ENCODE data around the gene SYNCRIP. TPM values are rescaled to one million over a fixed set of nuclear protein-coding genes. Genes with fewer than 3 reads are reported as not detected.
"Not testable (repeated sequence)": the region's sequence is repeated elsewhere in the genome, so short reads cannot be mapped to it uniquely, and the experiment has no call there.

Gene SYNCRIP
- total RNA-seq, 2 experiments from 2014 or later, result 138 to 139 TPM

DNA sequence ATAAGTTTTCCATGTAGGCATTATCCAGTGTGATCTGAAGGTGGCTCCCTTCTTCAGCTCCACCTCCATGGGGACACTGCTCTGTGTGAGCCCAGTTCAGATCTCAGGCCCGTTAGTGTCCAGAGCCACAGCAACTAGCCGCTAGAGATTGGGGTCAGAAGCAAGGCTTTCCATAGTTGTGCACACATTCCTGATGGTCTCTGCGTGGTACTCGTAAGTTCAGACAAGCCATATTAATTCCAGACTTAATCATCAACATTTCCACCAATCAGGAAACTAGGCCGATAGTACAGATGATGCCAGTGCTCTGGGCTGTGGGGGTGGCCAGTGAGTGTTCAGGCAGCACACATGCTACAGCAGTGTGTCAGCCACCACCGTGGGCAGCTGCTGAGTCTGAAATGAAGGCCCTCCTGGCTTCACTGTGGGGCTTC, 17.5 kb upstream of the SYNCRIP start:
- H3K36me3 Mint-ChIP-seq, result peaks cover 7% of the 10 kb centered on the region
- no peaks in the 10 kb centered on the region for H3K27me3 Mint-ChIP-seq
- no peak overlapping the region for H3K27ac Mint-ChIP-seq
- CTCF ChIA-PET, result no interaction called here
- intact Hi-C loops (cut with micrococcal nuclease), result no loop called here
- POLR2A ChIA-PET, result interaction anchor here (0.6 kb wide), 1 partner anchor 10 kb away, joined by 3 read pairs; no protein-coding TSS in a partner anchor
- no peak overlapping the region for H3K4me3 Mint-ChIP-seq
- no peaks in the 10 kb centered on the region for H3K4me1 Mint-ChIP-seq (ENCODE audit: low read depth)
- no peak for DNase-seq
- peaks cover 8% of the 10 kb centered on the region for H3K9me3 Mint-ChIP-seq

DNA sequence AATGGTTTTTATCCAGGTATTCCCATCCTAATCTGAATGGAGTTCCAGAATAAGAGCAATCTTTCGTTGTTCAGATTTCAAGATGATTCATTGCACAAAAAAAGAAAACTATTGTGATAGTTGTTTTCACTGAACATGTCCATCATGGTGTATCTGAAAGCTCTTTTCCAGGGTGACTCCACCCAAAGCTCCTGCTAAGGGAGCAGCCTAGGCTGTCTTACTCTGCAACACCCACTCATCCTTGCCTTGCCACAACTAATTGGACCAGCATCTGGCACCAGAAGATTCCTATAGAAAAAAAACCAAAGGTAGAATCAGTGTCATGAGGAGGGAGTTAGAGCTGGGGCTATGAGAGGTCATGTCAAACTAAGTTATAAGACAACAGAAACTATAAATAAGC, 7.9 kb upstream of the SYNCRIP start:
- no peak overlapping the region for H3K27ac Mint-ChIP-seq
- POLR2A ChIA-PET, result interaction anchor here (1.8 kb wide), 1 partner anchor 28 kb away, joined by 9 read pairs; no protein-coding TSS in a partner anchor
- no peaks in the 10 kb centered on the region for H3K9me3 Mint-ChIP-seq
- H3K4me3 Mint-ChIP-seq, result no peak overlapping the region
- CTCF ChIA-PET, result no interaction called here
- H3K36me3 Mint-ChIP-seq, result no peaks in the 10 kb centered on the region
- H3K4me1 Mint-ChIP-seq (ENCODE audit: low read depth), result peaks cover under 1% of the 10 kb centered on the region
- intact Hi-C loops (cut with micrococcal nuclease), result no loop called here
- DNase-seq, result no peak
- H3K27me3 Mint-ChIP-seq, result no peaks in the 10 kb centered on the region

DNA sequence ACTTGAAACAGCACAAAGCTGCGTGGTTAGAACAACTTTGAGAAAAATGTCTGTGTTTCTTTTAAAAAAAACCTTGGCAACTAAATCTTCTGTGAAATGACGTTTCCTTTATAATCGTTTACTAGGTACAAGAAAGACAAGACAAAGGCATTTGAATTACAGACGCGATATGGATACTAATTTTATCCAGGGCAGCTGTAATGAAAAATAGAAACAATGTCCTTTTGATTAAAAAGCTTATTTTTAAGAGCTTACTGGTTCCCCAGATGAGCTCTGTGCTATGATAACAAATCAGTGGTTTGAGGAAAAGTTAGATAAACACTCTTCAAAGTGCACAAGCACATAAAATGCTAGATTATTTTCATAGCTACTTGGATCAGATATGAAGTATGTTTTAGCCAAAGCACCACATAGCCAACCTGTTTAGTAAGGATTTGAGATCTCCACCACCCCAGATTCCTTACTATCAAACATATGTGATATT, 1.6 kb upstream of the SYNCRIP start:
- ChIA-PET POLR2A (interaction anchor here (0.7 to 12.8 kb wide), 5 partner anchors 8 to 50 kb away, joined by 3 to 668 read pairs (median 4); partner anchors contain the start of gene SNX14), CTCF (interaction anchor here (0.9 to 3.7 kb wide), 4 partner anchors 26 to 155 kb away, joined by 3 to 20 read pairs (median 4); partner anchors contain the start of gene SNX14)
- peaks cover 28% of the 10 kb centered on the region for H3K4me1 Mint-ChIP-seq (ENCODE audit: low read depth)
- no peaks in the 10 kb centered on the region for H3K9me3 Mint-ChIP-seq
- intact Hi-C loops (cut with micrococcal nuclease), result loop anchor here (5.0 kb wide), 1 partner anchor 182 kb away; no protein-coding TSS in a partner anchor
- H3K36me3 Mint-ChIP-seq, result peaks cover 33% of the 10 kb centered on the region
- H3K27ac Mint-ChIP-seq, result peak overlapping the region; percentile 92
- no peak for DNase-seq
- H3K4me3 Mint-ChIP-seq, result peak overlapping the region; percentile 78
- H3K27me3 Mint-ChIP-seq, result no peaks in the 10 kb centered on the region

GRCh38 chr6:85643537-85644278, 1.0 kb upstream of the SYNCRIP start:
- Mint-ChIP-seq H3K9me3 (no peaks in the 10 kb centered on the region), H3K27me3 (no peaks in the 10 kb centered on the region), H3K4me1 (ENCODE audit: low read depth) (peaks cover 34% of the 10 kb centered on the region), H3K36me3 (peaks cover 39% of the 10 kb centered on the region), H3K27ac (peak overlapping the region; percentile 98), H3K4me3 (peak overlapping the region; percentile 86)
- intact Hi-C loops (cut with micrococcal nuclease), result loop anchor here (1.0 to 5.0 kb wide), 4 partner anchors 27 to 181 kb away; no protein-coding TSS in a partner anchor
- DNase-seq, result peak; percentile 84
- CTCF ChIA-PET, result interaction anchor here (0.9 to 4.5 kb wide), 6 partner anchors 27 to 154 kb away, joined by 3 to 34 read pairs (median 6); partner anchors contain the start of gene SNX14
- POLR2A ChIA-PET, result interaction anchor here (0.7 to 12.8 kb wide), 6 partner anchors 9 to 50 kb away, joined by 3 to 668 read pairs (median 4); partner anchors contain the start of gene SNX14

GRCh38 chr6:85641897-85642773, 551 bp downstream of the SYNCRIP start:
- intact Hi-C loops (cut with micrococcal nuclease), result loop anchor here (5.0 kb wide), 1 partner anchor 180 kb away; no protein-coding TSS in a partner anchor
- POLR2A ChIA-PET, result interaction anchor here (0.6 to 12.8 kb wide), 6 partner anchors 8 to 48 kb away, joined by 3 to 668 read pairs (median 5); partner anchors contain the start of gene SNX14
- peak overlapping the region; percentile 86 for H3K4me3 Mint-ChIP-seq
- CTCF ChIA-PET, result interaction anchor here (1.4 to 4.5 kb wide), 4 partner anchors 28 to 48 kb away, joined by 5 to 34 read pairs (median 14); partner anchors contain the start of gene SNX14
- peak; percentile 71 for DNase-seq
- H3K9me3 Mint-ChIP-seq, result no peaks in the 10 kb centered on the region
- H3K4me1 Mint-ChIP-seq (ENCODE audit: low read depth), result peaks cover 47% of the 10 kb centered on the region
- peak overlapping the region; percentile 98 for H3K27ac Mint-ChIP-seq
- peaks cover 52% of the 10 kb centered on the region for H3K36me3 Mint-ChIP-seq
- H3K27me3 Mint-ChIP-seq, result no peaks in the 10 kb centered on the region

DNA sequence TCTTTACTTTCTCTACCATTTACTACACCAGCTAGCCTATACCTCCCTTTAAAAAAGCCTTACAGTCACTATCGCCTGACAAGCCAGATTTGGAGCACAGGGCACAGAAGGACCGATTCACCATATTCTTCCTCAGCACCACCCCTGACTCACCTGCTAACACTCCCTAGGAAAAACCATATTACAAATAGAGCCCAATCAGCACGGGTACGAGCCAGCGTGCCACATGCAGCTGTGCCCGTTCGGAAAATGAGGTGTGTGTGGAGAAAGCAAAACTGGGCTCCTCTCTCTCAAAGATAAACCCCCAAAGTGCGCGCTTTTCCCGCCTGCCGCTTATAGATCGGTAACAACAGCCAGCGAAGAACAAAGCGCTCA, 1.2 kb downstream of the SYNCRIP start:
- no peaks in the 10 kb centered on the region for H3K27me3 Mint-ChIP-seq

GRCh38 chr6:85640821-85641220, 1.9 kb downstream of the SYNCRIP start:
- Mint-ChIP-seq H3K9me3 (no peaks in the 10 kb centered on the region), H3K27ac (peak overlapping the region; percentile 98), H3K36me3 (peaks cover 60% of the 10 kb centered on the region), H3K27me3 (no peaks in the 10 kb centered on the region), H3K4me3 (peak overlapping the region; percentile 86), H3K4me1 (ENCODE audit: low read depth) (peaks cover 53% of the 10 kb centered on the region)
- intact Hi-C loops (cut with micrococcal nuclease), result loop anchor here (5.0 kb wide), 1 partner anchor 179 kb away; no protein-coding TSS in a partner anchor
- no peak for DNase-seq
- POLR2A ChIA-PET, result interaction anchor here (1.1 to 12.8 kb wide), 7 partner anchors 9 to 47 kb away, joined by 3 to 668 read pairs (median 4); partner anchors contain the start of gene SNX14
- CTCF ChIA-PET, result interaction anchor here (1.0 to 4.5 kb wide), 3 partner anchors 12 to 37 kb away, joined by 3 to 34 read pairs (median 4); no protein-coding TSS in a partner anchor

More for the DNA sequence above, 1.2 kb downstream of the SYNCRIP start:
- Mint-ChIP-seq H3K27ac (peak overlapping the region; percentile 98), H3K4me3 (peak overlapping the region; percentile 86), H3K4me1 (ENCODE audit: low read depth) (peaks cover 51% of the 10 kb centered on the region), H3K9me3 (no peaks in the 10 kb centered on the region), H3K36me3 (peaks cover 58% of the 10 kb centered on the region)
- no peak for DNase-seq
- POLR2A ChIA-PET, result interaction anchor here (1.1 to 12.8 kb wide), 5 partner anchors 10 to 47 kb away, joined by 3 to 668 read pairs (median 4); partner anchors contain the start of gene SNX14
- intact Hi-C loops (cut with micrococcal nuclease), result loop anchor here (5.0 kb wide), 1 partner anchor 179 kb away; no protein-coding TSS in a partner anchor
- CTCF ChIA-PET, result interaction anchor here (1.0 to 4.5 kb wide), 2 partner anchors 15 to 37 kb away, joined by 3 to 34 read pairs; no protein-coding TSS in a partner anchor

GRCh38 chr6:85637579-85637978, 5.1 kb downstream of the SYNCRIP start:
- intact Hi-C loops (cut with micrococcal nuclease), result no loop called here
- H3K4me3 Mint-ChIP-seq, result no peak overlapping the region
- H3K27ac Mint-ChIP-seq, result no peak overlapping the region
- peaks cover 72% of the 10 kb centered on the region for H3K36me3 Mint-ChIP-seq
- no peaks in the 10 kb centered on the region for H3K9me3 Mint-ChIP-seq
- POLR2A ChIA-PET, result interaction anchor here (12.8 kb wide), 1 partner anchor 37 kb away, joined by 668 read pairs; no protein-coding TSS in a partner anchor
- CTCF ChIA-PET, result no interaction called here
- H3K27me3 Mint-ChIP-seq, result no peaks in the 10 kb centered on the region
- no peak for DNase-seq
- peaks cover 49% of the 10 kb centered on the region for H3K4me1 Mint-ChIP-seq (ENCODE audit: low read depth)

DNA sequence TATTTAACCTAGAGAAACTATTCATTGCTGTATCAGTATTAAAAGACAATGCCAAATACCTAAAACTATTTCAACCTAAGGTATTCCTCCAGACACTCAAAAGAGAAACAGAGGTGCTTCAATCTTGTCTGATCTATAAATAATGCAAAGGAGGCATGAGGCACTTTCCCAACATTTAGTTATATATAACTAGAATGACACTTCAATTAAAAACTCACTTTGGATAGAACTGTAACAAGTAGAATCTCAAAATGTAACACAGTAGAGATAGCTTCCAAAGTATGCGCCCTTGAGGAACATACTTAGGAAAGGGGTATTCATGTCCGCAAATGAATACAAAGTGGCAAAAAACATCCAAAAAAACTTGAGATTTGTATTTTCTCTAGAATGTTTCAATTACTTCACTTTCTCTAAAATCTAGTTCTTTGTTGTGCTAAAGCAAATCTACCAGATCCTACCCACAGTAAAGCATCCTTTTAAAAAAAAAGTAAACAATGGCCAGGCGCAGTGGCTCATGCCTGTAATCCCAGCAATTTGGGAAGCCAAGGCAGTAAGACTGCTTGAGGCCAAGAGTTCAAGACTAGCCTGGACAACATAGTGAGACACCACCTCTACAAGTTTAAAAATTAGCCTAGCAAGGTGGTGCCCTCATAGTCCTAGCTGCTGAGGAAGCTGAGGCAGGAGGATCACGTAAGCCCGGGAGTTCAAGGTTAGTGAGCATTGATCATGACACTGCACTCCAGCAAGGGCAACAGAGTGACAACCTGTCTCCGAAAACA, 10.3 kb downstream of the SYNCRIP start:
- POLR2A ChIA-PET, result interaction anchor here (1.2 kb wide), 3 partner anchors 8 to 46 kb away, joined by 3 to 4 read pairs (median 3); no protein-coding TSS in a partner anchor
- no peak overlapping the region for H3K4me3 Mint-ChIP-seq
- H3K9me3 Mint-ChIP-seq, result no peaks in the 10 kb centered on the region
- intact Hi-C loops (cut with micrococcal nuclease), result no loop called here
- CTCF ChIA-PET, result interaction anchor here (0.8 kb wide), 1 partner anchor 38 kb away, joined by 3 read pairs; no protein-coding TSS in a partner anchor
- H3K36me3 Mint-ChIP-seq, result peaks cover 56% of the 10 kb centered on the region
- peaks cover 49% of the 10 kb centered on the region for H3K4me1 Mint-ChIP-seq (ENCODE audit: low read depth)
- no peak overlapping the region for H3K27ac Mint-ChIP-seq
- no peaks in the 10 kb centered on the region for H3K27me3 Mint-ChIP-seq
- DNase-seq, result no peak

GRCh38 chr6:85631117-85631516, 11.6 kb downstream of the SYNCRIP start:
- POLR2A ChIA-PET, result interaction anchor here (1.2 kb wide), 3 partner anchors 10 to 48 kb away, joined by 3 to 4 read pairs (median 3); no protein-coding TSS in a partner anchor
- intact Hi-C loops (cut with micrococcal nuclease); H3K27ac Mint-ChIP-seq; DNase-seq; H3K4me3 Mint-ChIP-seq; H3K27me3 Mint-ChIP-seq; H3K9me3 Mint-ChIP-seq: not testable (repeated sequence)
- Mint-ChIP-seq H3K4me1 (ENCODE audit: low read depth) (peaks cover 45% of the 10 kb centered on the region), H3K36me3 (peaks cover 51% of the 10 kb centered on the region)
- CTCF ChIA-PET, result interaction anchor here (0.8 kb wide), 1 partner anchor 39 kb away, joined by 3 read pairs; no protein-coding TSS in a partner anchor
